H54 (cell line): ENCODE data around the gene CHI3L1.

Source experiments
- DNase-seq: peaks from one replicate; pipeline ENCODE4 v3.0.0; 2011; ENCODE audit warnings: low spot score, mixed read lengths; ENCODE audit not compliant: insufficient read length
- FAIRE-seq: peaks from 3 replicates; lab custom pipeline; 2011; peaks lifted over from hg19 to GRCh38; lab: Jason Lieb, UNC
- POLR2A ChIP-seq: IDR thresholded peaks from 2 replicates; pipeline ENCODE4 v1.6.1; 2011; ENCODE audit warnings: low read depth, mild to moderate bottlenecking, low read length

Gene CHI3L1

GRCh38 chr1:203199816-203200571 lies 13.5 kb upstream of the CHI3L1 start:
- no peak for FAIRE-seq
- DNase-seq = no peak
- no peak for TF ChIP-seq POLR2A

- no peak for FAIRE-seq
- no peak for DNase-seq
These were observed 12.9 kb upstream of the CHI3L1 start for GRCh38 chr1:203199481-203199815.

GRCh38 chr1:203199002-203199401 lies 12.5 kb upstream of the CHI3L1 start:
- no peak for TF ChIP-seq POLR2A
- DNase-seq = no peak
- FAIRE-seq = no peak

More at GRCh38 chr1:203199481-203199815, 12.9 kb upstream of the CHI3L1 start:
- TF ChIP-seq POLR2A = no peak

- FAIRE-seq = no peak
These were observed 11.1 kb upstream of the CHI3L1 start for GRCh38 chr1:203197625-203198024.

GRCh38 chr1:203196371-203196770 lies 9.9 kb upstream of the CHI3L1 start:
- FAIRE-seq (no peak), DNase-seq (no peak)
- TF ChIP-seq POLR2A = no peak

More at GRCh38 chr1:203197625-203198024, 11.1 kb upstream of the CHI3L1 start:
- no peak for TF ChIP-seq POLR2A
- no peak for DNase-seq

- DNase-seq = no peak
- no peak for TF ChIP-seq POLR2A
- FAIRE-seq = no peak
These were observed 4.4 kb upstream of the CHI3L1 start for GRCh38 chr1:203190949-203191348.

GRCh38 chr1:203189951-203190352 lies 3.4 kb upstream of the CHI3L1 start:
- no peak for TF ChIP-seq POLR2A
- DNase-seq (no peak), FAIRE-seq (no peak)

- no peak for TF ChIP-seq POLR2A
- DNase-seq (no peak), FAIRE-seq (no peak)
These were observed 2.3 kb upstream of the CHI3L1 start for GRCh38 chr1:203188686-203189232.

GRCh38 chr1:203187689-203188264 lies 1.3 kb upstream of the CHI3L1 start:
- no peak for TF ChIP-seq POLR2A
- FAIRE-seq (no peak), DNase-seq (no peak)

GRCh38 chr1:203187304-203187685 lies 791 bp upstream of the CHI3L1 start:
- DNase-seq (no peak), FAIRE-seq (no peak)
- no peak for TF ChIP-seq POLR2A

GRCh38 chr1:203186091-203186445 lies 436 bp downstream of the CHI3L1 start:
- TF ChIP-seq POLR2A = no peak
- DNase-seq = no peak
- no peak for FAIRE-seq

- DNase-seq (no peak), FAIRE-seq (no peak)
- no peak for TF ChIP-seq POLR2A
These were observed 919 bp downstream of the CHI3L1 start for GRCh38 chr1:203185585-203185984.

- no peak for TF ChIP-seq POLR2A
- DNase-seq = no peak
- no peak for FAIRE-seq
These were observed 1.4 kb downstream of the CHI3L1 start for GRCh38 chr1:203185061-203185461.

- no peak for FAIRE-seq
- no peak for TF ChIP-seq POLR2A
These were observed 2.0 kb downstream of the CHI3L1 start for GRCh38 chr1:203184467-203184866.

GRCh38 chr1:203183828-203184227 lies 2.7 kb downstream of the CHI3L1 start:
- TF ChIP-seq POLR2A = no peak
- DNase-seq (no peak), FAIRE-seq (no peak)

More at GRCh38 chr1:203184467-203184866, 2.0 kb downstream of the CHI3L1 start:
- no peak for DNase-seq
